Measurements from ENCODE around the gene KRTAP5-10.
"Not testable (repeated sequence)": the region's sequence is repeated elsewhere in the genome, so short reads cannot be mapped to it uniquely, and the experiment has no call there.

Gene KRTAP5-10

GRCh38 chr11:71572811-71573210, 7.4 kb downstream of the KRTAP5-10 start:
- no peak for DNase-seq (ENCODE audit: low read depth, low spot score)

- DNase-seq (ENCODE audit: low read depth, low spot score), result no peak
Measured at GRCh38 chr11:71574418-71574817, 9.1 kb downstream of the KRTAP5-10 start.

- DNase-seq (ENCODE audit: low read depth, low spot score), result no peak
Measured at GRCh38 chr11:71575723-71576424, 10.5 kb downstream of the KRTAP5-10 start.

GRCh38 chr11:71576688-71577465, 11.5 kb downstream of the KRTAP5-10 start:
- not testable (repeated sequence) for DNase-seq (ENCODE audit: low read depth, low spot score)

- no peak for DNase-seq (ENCODE audit: low read depth, low spot score)
Measured at GRCh38 chr11:71577469-71578004, 12.2 kb downstream of the KRTAP5-10 start.

- not testable (repeated sequence) for DNase-seq (ENCODE audit: low read depth, low spot score)
Measured at GRCh38 chr11:71579513-71579912, 14.2 kb downstream of the KRTAP5-10 start.

GRCh38 chr11:71580057-71581003, 15.0 kb downstream of the KRTAP5-10 start:
- DNase-seq (ENCODE audit: low read depth, low spot score), result peak; percentile 10

- no peak for DNase-seq (ENCODE audit: low read depth, low spot score)
Measured at GRCh38 chr11:71581826-71582225, 16.5 kb downstream of the KRTAP5-10 start.

- no peak for DNase-seq (ENCODE audit: low read depth, low spot score)
Measured at GRCh38 chr11:71582309-71582895, 17.0 kb downstream of the KRTAP5-10 start, which contains the start of gene KRTAP5-11. Gene KRTAP5-11 (minus strand): TSS chr11:71582875. CDS start chr11:71582837, 38 bp downstream.

GRCh38 chr11:71582969-71583368, 17.6 kb downstream of the KRTAP5-10 start:
- not testable (repeated sequence) for DNase-seq (ENCODE audit: low read depth, low spot score)

- DNase-seq (ENCODE audit: low read depth, low spot score), result not testable (repeated sequence)
Measured at GRCh38 chr11:71585673-71586072, 20.3 kb downstream of the KRTAP5-10 start.

GRCh38 chr11:71588314-71588713, 23.0 kb downstream of the KRTAP5-10 start:
- DNase-seq (ENCODE audit: low read depth, low spot score), result not testable (repeated sequence)

- DNase-seq (ENCODE audit: low read depth, low spot score), result not testable (repeated sequence)
Measured at GRCh38 chr11:71588822-71589545, 23.6 kb downstream of the KRTAP5-10 start.

GRCh38 chr11:71589546-71589920, 24.2 kb downstream of the KRTAP5-10 start:
- not testable (repeated sequence) for DNase-seq (ENCODE audit: low read depth, low spot score)

GRCh38 chr11:71603221-71603620, 37.9 kb downstream of the KRTAP5-10 start:
- DNase-seq (ENCODE audit: low read depth, low spot score), result not testable (repeated sequence)

- not testable (repeated sequence) for DNase-seq (ENCODE audit: low read depth, low spot score)
Measured at GRCh38 chr11:71604798-71605488, 39.6 kb downstream of the KRTAP5-10 start.

- DNase-seq (ENCODE audit: low read depth, low spot score), result not testable (repeated sequence)
Measured at GRCh38 chr11:71606853-71607519, 41.6 kb downstream of the KRTAP5-10 start.

- DNase-seq (ENCODE audit: low read depth, low spot score), result not testable (repeated sequence)
Measured at GRCh38 chr11:71607520-71608216, 42.3 kb downstream of the KRTAP5-10 start.
